ENCODE data around the gene STAG1.
"Not testable (repeated sequence)": the region's sequence is repeated elsewhere in the genome, so short reads cannot be mapped to it uniquely, and the experiment has no call there.

Gene STAG1

GRCh38 chr3:136752172-136752421, at the start of gene STAG1:
Gene STAG1 (minus strand): TSS chr3:136752378. CDS start chr3:136630898, 121,480 bp downstream.
- DNase-seq, result no peak

- DNase-seq, result not testable (repeated sequence)
These were observed 49.0 kb upstream of the STAG1 start for GRCh38 chr3:136801146-136801545.

- no peak for DNase-seq
These were observed 40.6 kb upstream of the STAG1 start for GRCh38 chr3:136792556-136793330.

GRCh38 chr3:136790786-136791185, 38.6 kb upstream of the STAG1 start:
- no peak for DNase-seq

- no peak for DNase-seq
These were observed 37.8 kb upstream of the STAG1 start for GRCh38 chr3:136789976-136790375.

- DNase-seq, result no peak
These were observed 36.0 kb upstream of the STAG1 start for GRCh38 chr3:136788154-136788553.

- DNase-seq, result peak; percentile 10
These were observed 35.2 kb upstream of the STAG1 start for GRCh38 chr3:136787349-136787748.

- DNase-seq, result no peak
These were observed 31.6 kb upstream of the STAG1 start for GRCh38 chr3:136783708-136784191.

- no peak for DNase-seq
These were observed 28.6 kb upstream of the STAG1 start for GRCh38 chr3:136780741-136781140.

- no peak for DNase-seq
These were observed 26.7 kb upstream of the STAG1 start for GRCh38 chr3:136778865-136779264.

- no peak for DNase-seq
These were observed 20.5 kb upstream of the STAG1 start for GRCh38 chr3:136772709-136773108.

GRCh38 chr3:136758160-136759102, 6.3 kb upstream of the STAG1 start:
- DNase-seq, result not testable (repeated sequence)

- no peak for DNase-seq
These were observed 3.0 kb upstream of the STAG1 start for GRCh38 chr3:136755192-136755591.

GRCh38 chr3:136753326-136753939, 1.3 kb upstream of the STAG1 start:
- no peak for DNase-seq

GRCh38 chr3:136752422-136753325, 496 bp upstream of the STAG1 start:
- peak; percentile 99 for DNase-seq

GRCh38 chr3:136751316-136752171, 634 bp downstream of the STAG1 start:
- DNase-seq, result peak; percentile 56

GRCh38 chr3:136750897-136751315, 1.3 kb downstream of the STAG1 start:
- no peak for DNase-seq

- no peak for DNase-seq
These were observed 1.8 kb downstream of the STAG1 start for GRCh38 chr3:136750209-136750896.

GRCh38 chr3:136749602-136750001, 2.6 kb downstream of the STAG1 start:
- DNase-seq, result not testable (repeated sequence)

- no peak for DNase-seq
These were observed 3.1 kb downstream of the STAG1 start for GRCh38 chr3:136749091-136749490.

- DNase-seq, result no peak
These were observed 6.3 kb downstream of the STAG1 start for GRCh38 chr3:136745916-136746315.

Measured in activated effector memory CD4-positive, alpha-beta T cell treated with Interleukin-2 at 50 U/mL for 16 hours (primary cell).